Measurements from ENCODE around the gene TSPAN18.

TSPAN18 gene, protein sequence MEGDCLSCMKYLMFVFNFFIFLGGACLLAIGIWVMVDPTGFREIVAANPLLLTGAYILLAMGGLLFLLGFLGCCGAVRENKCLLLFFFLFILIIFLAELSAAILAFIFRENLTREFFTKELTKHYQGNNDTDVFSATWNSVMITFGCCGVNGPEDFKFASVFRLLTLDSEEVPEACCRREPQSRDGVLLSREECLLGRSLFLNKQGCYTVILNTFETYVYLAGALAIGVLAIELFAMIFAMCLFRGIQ

GRCh38 chr11:44726283-44727113 is at the start of gene TSPAN18:
TSS of gene TSPAN18 (plus strand) at chr11:44726962. CDS start at chr11:44906417, 179,455 bp downstream.
- peak in 2 of 3 experiments; percentile 12 to 20 for DNase-seq

DNA sequence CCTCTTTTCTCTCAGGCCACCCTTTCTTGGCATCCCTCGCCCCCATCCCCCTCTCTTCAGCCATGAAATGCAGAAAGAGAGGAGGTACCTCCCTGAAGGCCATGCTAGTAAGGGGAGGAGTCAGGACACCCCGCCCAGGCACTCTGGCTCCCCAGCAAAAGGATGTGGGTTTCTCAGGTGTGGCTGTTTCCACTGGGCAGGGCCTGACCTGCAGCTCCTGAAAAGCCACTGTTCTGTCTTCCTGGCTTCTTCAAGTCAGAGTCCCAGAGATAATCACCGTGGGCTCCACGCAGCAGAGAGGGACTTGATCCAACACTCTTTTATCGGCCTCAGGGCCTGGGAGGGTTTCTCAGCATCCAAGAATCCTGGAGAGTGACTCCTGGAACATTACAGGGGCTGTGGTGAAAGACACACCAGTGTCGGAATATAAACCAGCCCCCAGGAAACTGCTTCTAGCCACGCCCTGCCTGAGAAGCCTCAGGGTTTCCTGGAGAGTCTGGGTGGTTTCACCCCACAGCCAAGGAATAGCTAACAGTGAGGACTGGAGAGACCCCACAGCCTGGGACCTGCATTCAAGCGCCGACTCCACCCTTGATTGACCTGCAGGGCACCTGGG is 45.7 kb upstream of the TSPAN18 start:
- no peak for DNase-seq

GRCh38 chr11:44681698-44682097 is 45.1 kb upstream of the TSPAN18 start:
- no peak for DNase-seq

- DNase-seq = peak in 1 of 3 experiments; percentile 36
These were observed 41.9 kb upstream of the TSPAN18 start for GRCh38 chr11:44684859-44685281.

DNA sequence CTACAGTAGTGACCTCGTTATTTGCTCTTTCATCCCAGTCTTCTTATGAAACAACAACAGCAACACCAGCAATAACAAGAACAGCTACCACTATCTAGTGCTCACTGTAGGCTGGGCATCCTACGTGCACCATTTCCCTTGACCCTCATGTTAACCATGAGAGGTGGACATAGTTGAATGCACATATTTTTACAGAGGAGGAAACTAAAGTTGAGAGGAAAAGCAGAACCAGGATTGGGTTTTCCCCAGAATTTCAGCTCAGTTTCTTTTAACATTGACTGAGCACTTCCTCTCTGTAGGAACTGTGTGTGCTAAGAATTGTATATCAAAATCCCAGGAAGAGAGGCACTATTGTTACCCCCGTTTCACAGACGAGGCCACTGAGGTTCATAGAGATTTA is 39.4 kb upstream of the TSPAN18 start:
- DNase-seq = no peak

DNA sequence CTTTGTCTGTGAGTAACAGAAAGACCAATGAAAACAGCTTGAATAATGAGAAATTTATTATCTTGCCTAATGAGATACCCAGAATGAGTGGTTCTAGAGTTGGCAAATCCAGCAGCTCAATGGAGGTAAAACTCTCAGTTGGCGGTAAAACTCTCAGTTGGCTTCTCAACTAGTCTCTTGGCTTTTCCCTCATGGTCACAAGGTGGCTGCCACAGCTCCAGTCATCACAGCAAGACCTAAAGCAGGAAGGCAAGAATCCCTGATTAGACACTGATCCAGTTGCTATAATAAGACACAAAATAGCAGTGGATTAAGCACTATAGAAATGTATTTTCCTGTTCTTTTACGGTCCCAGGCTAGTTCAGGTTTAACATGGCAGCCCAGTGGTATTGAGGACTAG is 37.5 kb upstream of the TSPAN18 start:
- no peak for DNase-seq

DNA sequence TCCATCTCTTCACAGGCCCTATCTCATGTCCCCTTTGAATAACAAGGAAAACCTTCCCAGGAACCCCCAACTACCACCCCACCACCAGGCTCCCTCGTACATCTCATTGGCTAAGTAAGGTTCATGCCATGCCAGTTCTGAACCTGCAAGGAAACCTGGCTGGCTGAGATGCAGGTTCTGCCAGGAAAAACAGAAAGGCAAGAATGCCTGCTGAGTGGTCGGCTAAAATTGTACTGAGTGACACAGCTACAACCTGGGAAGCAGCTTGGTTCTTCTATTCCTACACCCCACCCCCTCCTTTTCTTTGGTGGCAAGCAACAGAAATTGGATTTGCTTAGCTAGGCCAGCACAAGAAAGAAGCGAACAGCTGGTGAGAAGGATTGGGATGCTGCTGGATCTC is 36.1 kb upstream of the TSPAN18 start:
- no peak for DNase-seq

DNA sequence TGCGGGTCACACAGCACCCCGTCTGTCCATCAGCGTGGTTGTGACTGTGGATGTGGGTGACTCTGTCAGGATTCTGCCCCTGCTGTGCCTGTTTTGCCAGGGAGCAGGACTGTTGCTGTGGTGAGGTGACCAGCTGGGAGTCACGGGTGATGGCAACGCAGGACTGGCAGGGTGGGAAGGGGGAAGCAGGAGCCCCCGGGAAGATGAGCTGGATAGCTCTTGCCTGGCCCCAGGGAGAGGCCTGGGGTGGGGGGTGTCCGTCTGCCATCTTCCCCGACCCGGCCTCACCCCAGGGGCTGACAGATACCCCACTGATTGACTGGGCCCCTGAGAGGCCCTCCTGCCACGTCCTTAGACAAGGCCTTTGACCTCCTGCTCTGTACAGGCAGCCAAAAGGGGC is 34.3 kb upstream of the TSPAN18 start:
- no peak for DNase-seq

DNA sequence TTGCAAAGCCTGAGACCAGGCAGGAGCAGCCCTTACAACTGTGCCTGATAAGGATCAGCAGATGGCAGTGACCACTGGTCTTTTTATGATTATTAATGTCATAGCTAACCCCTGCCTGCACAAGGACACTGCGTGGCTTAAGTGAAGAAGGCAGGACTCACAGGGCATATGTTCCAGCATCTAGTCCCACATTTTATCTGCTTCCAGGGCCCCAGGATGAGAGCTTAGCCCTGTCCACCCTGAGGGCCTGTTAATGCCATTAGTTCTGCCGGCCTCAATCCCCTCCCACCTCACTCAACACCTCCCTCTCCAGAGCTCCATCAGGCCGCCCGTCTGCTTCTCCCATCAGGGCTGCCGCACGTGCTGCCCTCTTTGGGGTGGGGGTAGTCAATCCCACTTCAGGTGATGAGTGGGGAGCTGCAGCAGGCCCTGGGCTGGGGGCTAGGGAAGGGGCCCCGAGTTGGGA is 33.1 kb upstream of the TSPAN18 start:
- DNase-seq = no peak

GRCh38 chr11:44694443-44694842 is 32.3 kb upstream of the TSPAN18 start:
- DNase-seq = no peak

GRCh38 chr11:44695169-44695833 is 31.5 kb upstream of the TSPAN18 start:
- no peak for DNase-seq

DNA sequence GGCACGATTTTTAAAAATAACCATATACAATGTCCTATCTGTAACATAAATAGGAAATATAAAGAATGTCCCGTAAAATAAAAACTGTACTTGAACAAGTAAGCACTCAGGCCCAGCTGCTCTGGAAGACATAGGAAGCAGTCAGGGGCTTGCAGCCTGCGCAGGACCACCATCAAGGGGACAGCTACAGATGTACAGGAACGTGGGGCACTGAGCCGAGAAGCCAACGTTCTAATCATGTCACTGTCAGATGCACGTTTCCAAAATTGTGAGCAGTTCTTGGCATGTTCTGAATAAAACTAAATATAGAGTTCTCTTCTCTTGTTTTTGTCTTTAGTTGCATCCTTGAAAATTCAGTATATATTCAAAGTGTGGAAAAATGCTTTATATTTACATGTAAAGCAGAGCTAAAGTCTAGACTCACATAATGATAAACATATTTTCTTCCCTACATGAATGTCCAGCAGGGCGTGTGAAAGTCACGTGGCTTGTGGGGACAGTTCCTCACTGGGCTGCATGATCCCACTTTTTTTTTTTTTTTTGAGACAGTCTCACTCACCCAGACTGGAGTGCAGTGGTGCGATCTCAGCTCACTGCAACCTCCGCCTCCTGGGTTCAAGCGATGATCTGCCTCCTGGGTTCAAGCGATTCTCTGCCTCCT is 28.4 kb upstream of the TSPAN18 start:
- no peak for DNase-seq

- no peak for DNase-seq
These were observed 27.0 kb upstream of the TSPAN18 start for GRCh38 chr11:44699497-44700408.

DNA sequence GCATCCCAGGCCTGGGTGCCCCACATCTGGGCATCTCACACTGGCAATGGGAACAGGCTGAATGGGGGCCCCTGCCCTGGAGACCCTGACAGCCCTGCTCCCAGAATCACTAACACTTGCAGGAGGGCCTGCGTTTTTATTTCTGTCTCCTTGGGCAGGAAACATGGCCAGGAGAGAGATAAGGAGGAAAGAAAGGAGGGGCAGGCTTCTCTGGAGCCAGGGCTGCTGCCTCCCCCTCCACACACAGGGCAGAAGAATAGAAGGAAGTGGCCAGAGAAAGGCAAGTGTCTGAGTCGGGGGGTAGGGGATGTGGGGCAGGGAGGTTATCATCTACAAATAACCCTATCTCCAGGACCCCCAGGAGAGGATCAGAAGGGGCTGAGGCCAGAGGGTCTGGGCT is 25.5 kb upstream of the TSPAN18 start:
- no peak for DNase-seq

DNA sequence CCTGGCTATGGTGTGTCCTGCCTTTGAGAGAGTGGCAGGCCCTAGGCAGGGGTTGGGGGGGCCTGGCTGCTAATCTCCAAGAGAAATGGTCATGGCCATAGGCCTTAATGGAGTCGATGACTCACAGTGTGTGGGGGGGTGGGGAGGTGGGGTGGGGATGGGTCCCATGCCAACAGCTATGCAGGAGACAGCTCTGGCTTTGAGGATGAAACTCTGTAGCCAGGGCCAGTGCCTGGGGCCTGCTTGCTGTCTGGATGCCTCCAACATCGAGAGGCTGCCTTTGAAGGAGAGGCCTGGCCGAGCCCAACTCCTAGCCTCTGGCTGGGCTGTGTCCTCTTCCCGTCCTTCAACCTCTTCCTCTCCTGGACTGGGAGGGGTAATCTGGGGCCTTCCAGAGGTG is 23.9 kb upstream of the TSPAN18 start:
- no peak for DNase-seq

- no peak for DNase-seq
These were observed 19.7 kb upstream of the TSPAN18 start for GRCh38 chr11:44707094-44707493.

- no peak for DNase-seq
These were observed 18.8 kb upstream of the TSPAN18 start for GRCh38 chr11:44708009-44708408.

- no peak for DNase-seq
These were observed 18.1 kb upstream of the TSPAN18 start for GRCh38 chr11:44708523-44709280.

- no peak for DNase-seq
These were observed 17.5 kb upstream of the TSPAN18 start for GRCh38 chr11:44709281-44709562.

- no peak for DNase-seq
These were observed 16.8 kb upstream of the TSPAN18 start for GRCh38 chr11:44709966-44710365.
